Keratinocyte (primary cell): ENCODE measurements around the gene STN1. TPM values are rescaled to one million over a fixed set of nuclear protein-coding genes. Genes with fewer than 3 reads are reported as not detected.

Experiments
- DNase-seq: peaks from one replicate; pipeline ENCODE4 v3.0.0-alpha.2; 2011; ENCODE audit warnings: low read depth, missing footprints, low spot score
- FAIRE-seq: peaks from 2 replicates; lab custom pipeline; 2011; peaks lifted over from hg19 to GRCh38; lab: Jason Lieb, UNC
- H2AFZ ChIP-seq: 2 replicates; pipeline ENCODE4 v1.6.0; 2012; ENCODE audit warnings: low read length, control low read depth, inconsistent platforms; ENCODE audit not compliant: control insufficient read depth
- H3K27ac ChIP-seq: 2 replicates; pipeline ENCODE4 v1.5.1; 2011; ENCODE audit warnings: low read length; ENCODE audit not compliant: control insufficient read depth, insufficient read depth
- H3K27me3 ChIP-seq: 3 replicates; pipeline ENCODE4 v1.6.0; 2011; ENCODE audit warnings: low read length; ENCODE audit not compliant: control insufficient read depth, insufficient read depth; ENCODE audit errors: extremely low read depth
- H3K36me3 ChIP-seq, 2 experiments: 2 replicates in 1 of 2; 3 replicates in 1 of 2; pipeline ENCODE4 v1.5.1; 2011; ENCODE audit warnings: low read length in 2 of 2, mild to moderate bottlenecking in 1 of 2; ENCODE audit not compliant: control insufficient read depth in 2 of 2, insufficient read depth in 2 of 2; ENCODE audit errors: extremely low read depth in 1 of 2
- H3K4me1 ChIP-seq: 3 replicates; pipeline ENCODE4 v1.5.1; 2011; ENCODE audit warnings: low read length; ENCODE audit not compliant: control insufficient read depth, insufficient read depth; ENCODE audit errors: extremely low read depth
- H3K4me2 ChIP-seq: 3 replicates; pipeline ENCODE4 v1.6.0; 2011; ENCODE audit warnings: low read depth, low read length; ENCODE audit not compliant: control insufficient read depth, insufficient read depth; ENCODE audit errors: extremely low read depth
- H3K4me3 ChIP-seq, 3 experiments: fragments of 200-600 bp in 1 of 3; sonication (generic) in 1 of 3; 2 replicates in 2 of 3; 3 replicates in 1 of 3; pipeline ENCODE4 v1.5.1; 2011 to 2016; ENCODE audit warnings: low read length in 3 of 3, mild to moderate bottlenecking in 3 of 3, control low read depth in 2 of 3, inconsistent platforms in 1 of 3, low read depth in 1 of 3, mixed read lengths in 1 of 3, mixed run types in 1 of 3, moderate library complexity in 1 of 3; ENCODE audit not compliant: control insufficient read depth in 2 of 3, insufficient read depth in 2 of 3; ENCODE audit errors: extremely low read depth in 1 of 3
- H3K79me2 ChIP-seq: 2 replicates; pipeline ENCODE4 v1.6.0; 2012; ENCODE audit warnings: low read length; ENCODE audit not compliant: control insufficient read depth, insufficient read depth
- H3K9ac ChIP-seq: 3 replicates; pipeline ENCODE4 v1.6.0; 2011; ENCODE audit warnings: low read length; ENCODE audit not compliant: control insufficient read depth, insufficient read depth; ENCODE audit errors: extremely low read depth
- H3K9me1 ChIP-seq: 3 replicates; pipeline ENCODE4 v1.6.0; 2011; ENCODE audit warnings: low read length; ENCODE audit not compliant: control insufficient read depth, insufficient read depth; ENCODE audit errors: extremely low read depth
- H3K9me3 ChIP-seq: 2 replicates; pipeline ENCODE4 v1.5.1; 2012; ENCODE audit warnings: low read depth, low read length; ENCODE audit not compliant: control insufficient read depth
- H4K20me1 ChIP-seq: 3 replicates; pipeline ENCODE4 v1.6.0; 2011; ENCODE audit warnings: low read length; ENCODE audit not compliant: control insufficient read depth, insufficient read depth; ENCODE audit errors: extremely low read depth
- EZH2 ChIP-seq: IDR thresholded peaks from one replicate; pipeline ENCODE4 v1.6.1; 2012; ENCODE audit warnings: inconsistent platforms, mild to moderate bottlenecking, low read length, moderate library complexity
- dilution Hi-C: fragments of 300-500 bp; cut with MboI; formaldehyde crosslinking; loops from one replicate; pipeline ENCODE4 v1.7.0; 2020; ENCODE audit warnings: low sequenced_read_pairs; ENCODE audit not compliant: extremely low pct_ligation_motif_present
- polyA plus RNA-seq, 5 experiments: library from polyadenylated mRNA; depleted of rRNA in 3 of 5; stranded (reverse) in 3 of 5; stranded (forward) in 1 of 5; unstranded in 1 of 5; fragments of >200 nt; gene quantifications; 1 replicate in 1 of 5; 2 replicates in 3 of 5; 3 replicates in 1 of 5; pipeline versions ENCODE4 v1.2.1 to v1.2.3, GENCODE V29; 2011 to 2012; ENCODE audit warnings: missing spikeins in 2 of 5, low read depth in 1 of 5, low replicate concordance in 1 of 5
- TF ChIP-seq, protein P1 (sequence below), 3 experiments: IDR thresholded peaks in 1 of 3; conservative IDR thresholded peaks in 1 of 3; optimal IDR thresholded peaks in 1 of 3; 2 replicates in 2 of 3; 3 replicates in 1 of 3; pipeline versions ENCODE3 to v1.5.1; 2011; ENCODE audit warnings: low read length in 3 of 3, mild to moderate bottlenecking in 3 of 3, moderate library complexity in 2 of 3, control low read depth in 1 of 3, inconsistent platforms in 1 of 3; ENCODE audit not compliant: insufficient read depth in 2 of 3; ENCODE audit errors: extremely low read depth in 1 of 3

Gene STN1
- polyA plus RNA-seq, 1 donor (not counting 4 experiments of a cell fraction or from before 2014, with no cell fraction given) = 29.0 TPM

- TF ChIP-seq, protein P1, sequence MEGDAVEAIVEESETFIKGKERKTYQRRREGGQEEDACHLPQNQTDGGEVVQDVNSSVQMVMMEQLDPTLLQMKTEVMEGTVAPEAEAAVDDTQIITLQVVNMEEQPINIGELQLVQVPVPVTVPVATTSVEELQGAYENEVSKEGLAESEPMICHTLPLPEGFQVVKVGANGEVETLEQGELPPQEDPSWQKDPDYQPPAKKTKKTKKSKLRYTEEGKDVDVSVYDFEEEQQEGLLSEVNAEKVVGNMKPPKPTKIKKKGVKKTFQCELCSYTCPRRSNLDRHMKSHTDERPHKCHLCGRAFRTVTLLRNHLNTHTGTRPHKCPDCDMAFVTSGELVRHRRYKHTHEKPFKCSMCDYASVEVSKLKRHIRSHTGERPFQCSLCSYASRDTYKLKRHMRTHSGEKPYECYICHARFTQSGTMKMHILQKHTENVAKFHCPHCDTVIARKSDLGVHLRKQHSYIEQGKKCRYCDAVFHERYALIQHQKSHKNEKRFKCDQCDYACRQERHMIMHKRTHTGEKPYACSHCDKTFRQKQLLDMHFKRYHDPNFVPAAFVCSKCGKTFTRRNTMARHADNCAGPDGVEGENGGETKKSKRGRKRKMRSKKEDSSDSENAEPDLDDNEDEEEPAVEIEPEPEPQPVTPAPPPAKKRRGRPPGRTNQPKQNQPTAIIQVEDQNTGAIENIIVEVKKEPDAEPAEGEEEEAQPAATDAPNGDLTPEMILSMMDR (optimal IDR thresholded peaks at IDR 0.05 in 1 of 3, IDR thresholded peaks at IDR 0.05 in 1 of 3, conservative IDR thresholded peaks at IDR 0.05 in 1 of 3; ENCODE audit: extremely low read depth in 1 of 3, insufficient read depth in 2 of 3, low read length in 3 of 3) = no peak
- TF ChIP-seq EZH2 = no peak
- dilution Hi-C loops = no loop called here
- no peaks in the 10 kb centered on the region for H3K79me2 ChIP-seq
- H3K27ac ChIP-seq = peak overlapping the region; percentile 97
- H3K27me3 ChIP-seq = no peaks in the 10 kb centered on the region
- no peaks in the 10 kb centered on the region for H3K9me3 ChIP-seq
- H3K9me1 ChIP-seq = no peaks in the 10 kb centered on the region
- FAIRE-seq = no peak
- no peak for DNase-seq
- H3K4me2 ChIP-seq = peak overlapping the region; percentile 29
- no peaks in the 10 kb centered on the region for H4K20me1 ChIP-seq
- H3K4me3 ChIP-seq = no peak overlapping the region
- H3K36me3 ChIP-seq = peaks cover 2 to 8% of the 10 kb centered on the region in 2 experiments
- H3K4me1 ChIP-seq = peaks cover 67% of the 10 kb centered on the region
- peak overlapping the region; percentile 71 for H3K9ac ChIP-seq
- H2AFZ ChIP-seq = no peak overlapping the region
Measured at GRCh38 chr10:103879831-103880230, 38.2 kb downstream of the STN1 start.

DNA sequence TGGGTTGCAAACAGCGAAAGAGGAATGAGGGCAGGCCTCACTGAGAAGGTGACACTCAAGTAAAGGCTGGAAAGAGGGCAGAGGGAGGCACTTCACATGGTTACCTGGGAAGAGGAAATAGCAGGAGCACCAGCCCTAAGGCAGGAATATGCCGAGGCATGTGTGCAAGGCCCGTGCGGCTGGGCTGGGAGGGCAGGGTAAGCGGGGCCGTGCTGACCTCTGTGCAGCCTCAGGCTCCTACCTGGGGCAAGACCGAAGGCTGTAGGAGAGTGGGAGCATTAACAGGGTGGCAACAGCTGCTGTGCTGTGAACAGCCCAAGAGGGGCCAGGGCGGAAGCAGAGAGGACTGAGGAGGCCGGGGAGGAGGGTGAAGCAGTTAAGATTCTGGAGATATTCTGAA, 38.6 kb downstream of the STN1 start:
- Histone ChIP-seq H3K27me3 (no peaks in the 10 kb centered on the region), H3K27ac (peak overlapping the region; percentile 97), H3K9ac (peak overlapping the region; percentile 71), H4K20me1 (no peaks in the 10 kb centered on the region), H3K4me3 (no peak overlapping the region), H3K9me1 (no peaks in the 10 kb centered on the region), H2AFZ (no peak overlapping the region), H3K36me3 (peaks cover 2 to 8% of the 10 kb centered on the region in 2 experiments), H3K79me2 (no peaks in the 10 kb centered on the region), H3K9me3 (no peaks in the 10 kb centered on the region), H3K4me1 (peaks cover 67% of the 10 kb centered on the region), H3K4me2 (peak overlapping the region; percentile 29)
- dilution Hi-C loops = no loop called here
- TF ChIP-seq, protein P1 (optimal IDR thresholded peaks at IDR 0.05 in 1 of 3, IDR thresholded peaks at IDR 0.05 in 1 of 3, conservative IDR thresholded peaks at IDR 0.05 in 1 of 3; ENCODE audit: extremely low read depth in 1 of 3, insufficient read depth in 2 of 3, low read length in 3 of 3) = no peak
- TF ChIP-seq EZH2 = no peak
- DNase-seq (no peak), FAIRE-seq (peak; percentile 96)
